Vagina (tissue), 2 donors: ENCODE measurements around the gene BUB3.

ENCODE experiments used
- POLR2A ChIP-seq, 2 donors: fragments of 450-650 bp; IDR thresholded peaks; one replicate each; pipeline ENCODE4 v1.6.1; 2017; ENCODE audit warnings: antibody characterized with exemption in 2 of 2, mild to moderate bottlenecking in 2 of 2, moderate library complexity in 2 of 2
- POLR2AphosphoS5 ChIP-seq, 2 donors: sonication (generic); formaldehyde crosslinking; IDR thresholded peaks; one replicate each; pipeline ENCODE4 v1.9.0; 2017; ENCODE audit warnings: antibody characterized with exemption in 2 of 2, mild to moderate bottlenecking in 2 of 2, low read depth in 1 of 2; ENCODE audit not compliant: insufficient read depth in 1 of 2
- TF ChIP-seq, protein P1 (sequence below), 3 experiments: fragments of 450-650 bp in 2 of 3; fragments of 200-600 bp in 1 of 3; sonication (generic) in 1 of 3; IDR thresholded peaks; one replicate each; pipeline ENCODE4 v1.5.1; 2017 to 2019; ENCODE audit warnings: antibody characterized with exemption in 3 of 3, mild to moderate bottlenecking in 2 of 3, moderate library complexity in 2 of 3

DNA sequence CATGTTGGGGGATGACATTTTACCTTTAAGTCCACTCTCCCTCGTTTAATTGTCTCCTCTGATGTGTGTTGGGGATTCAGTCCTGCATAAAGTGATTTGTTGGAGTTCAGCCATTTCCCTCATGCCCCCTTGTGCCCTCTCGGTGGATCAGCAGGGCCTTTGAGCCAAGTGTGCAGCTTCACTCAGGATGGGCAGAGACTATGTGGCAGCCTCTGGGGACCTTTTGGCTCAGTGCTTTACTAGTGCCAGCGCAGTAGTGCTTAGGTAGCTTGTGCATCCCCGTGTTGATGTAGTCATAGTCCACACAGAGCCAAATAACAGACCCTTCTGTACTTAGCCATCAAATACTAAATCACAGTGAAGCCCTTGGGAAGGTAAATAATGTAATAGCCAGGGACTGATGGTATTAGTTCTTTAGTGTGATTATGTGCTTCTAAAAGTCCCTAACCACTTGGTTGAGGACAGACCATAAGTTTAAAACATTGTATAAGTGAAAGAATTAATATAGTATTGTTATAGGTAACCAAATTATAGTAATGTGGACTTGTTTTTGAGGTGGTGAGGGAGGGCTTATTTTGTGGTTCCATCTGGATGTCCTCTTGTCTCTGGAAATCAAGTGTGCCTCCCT lies 11.4 kb downstream of the BUB3 start:
- TF ChIP-seq, protein P1, sequence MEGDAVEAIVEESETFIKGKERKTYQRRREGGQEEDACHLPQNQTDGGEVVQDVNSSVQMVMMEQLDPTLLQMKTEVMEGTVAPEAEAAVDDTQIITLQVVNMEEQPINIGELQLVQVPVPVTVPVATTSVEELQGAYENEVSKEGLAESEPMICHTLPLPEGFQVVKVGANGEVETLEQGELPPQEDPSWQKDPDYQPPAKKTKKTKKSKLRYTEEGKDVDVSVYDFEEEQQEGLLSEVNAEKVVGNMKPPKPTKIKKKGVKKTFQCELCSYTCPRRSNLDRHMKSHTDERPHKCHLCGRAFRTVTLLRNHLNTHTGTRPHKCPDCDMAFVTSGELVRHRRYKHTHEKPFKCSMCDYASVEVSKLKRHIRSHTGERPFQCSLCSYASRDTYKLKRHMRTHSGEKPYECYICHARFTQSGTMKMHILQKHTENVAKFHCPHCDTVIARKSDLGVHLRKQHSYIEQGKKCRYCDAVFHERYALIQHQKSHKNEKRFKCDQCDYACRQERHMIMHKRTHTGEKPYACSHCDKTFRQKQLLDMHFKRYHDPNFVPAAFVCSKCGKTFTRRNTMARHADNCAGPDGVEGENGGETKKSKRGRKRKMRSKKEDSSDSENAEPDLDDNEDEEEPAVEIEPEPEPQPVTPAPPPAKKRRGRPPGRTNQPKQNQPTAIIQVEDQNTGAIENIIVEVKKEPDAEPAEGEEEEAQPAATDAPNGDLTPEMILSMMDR (IDR thresholded peaks at IDR 0.05) = no peak
- TF ChIP-seq POLR2A (IDR thresholded peaks at IDR 0.05) (no peak), POLR2AphosphoS5 (IDR thresholded peaks at IDR 0.05; ENCODE audit: insufficient read depth in 1 of 2, low read depth in 1 of 2) (no peak)
